SH-SY5Y (cell line): ENCODE data around the gene CDIPT.

Experiments
- GATA2 ChIP-seq: IDR thresholded peaks from 2 replicates; pipeline ENCODE4 v1.6.1; 2011; ENCODE audit warnings: mild to moderate bottlenecking, low read depth, low read length
- GATA3 ChIP-seq: IDR thresholded peaks from 2 replicates; pipeline ENCODE4 v1.6.1; 2011; ENCODE audit warnings: low read depth, mild to moderate bottlenecking, low read length, moderate library complexity

DNA sequence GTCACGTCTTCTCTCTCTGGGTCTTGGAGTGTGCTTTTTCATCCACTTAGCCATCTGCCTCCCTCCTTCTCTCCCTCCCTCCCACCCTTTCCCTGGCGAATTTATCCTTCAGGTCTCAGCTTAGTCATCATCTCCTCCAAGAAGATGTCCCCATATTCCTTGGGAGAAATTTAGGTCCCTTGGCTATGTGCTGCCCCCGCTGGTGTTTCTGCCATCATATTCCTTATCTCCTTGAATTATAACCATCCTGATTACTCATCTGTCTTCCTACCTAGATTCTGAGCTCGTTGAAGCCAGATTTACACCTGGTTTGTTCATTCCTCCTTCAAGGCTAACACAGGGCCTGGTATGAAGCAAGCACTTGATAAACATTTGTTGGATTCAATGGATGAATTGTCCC is 31.3 kb upstream of the CDIPT start:
- TF ChIP-seq GATA2, result no peak
- no peak for TF ChIP-seq GATA3
